AG04450 (cell line): ENCODE results near the gene HCST. TPM values are rescaled to one million over a fixed set of nuclear protein-coding genes. Genes with fewer than 3 reads are reported as not detected.

ENCODE experiments used
- CTCF ChIA-PET: fragments of 300-600, 350-600 bp; formaldehyde crosslinking; extraction: SDS; loops from one replicate; lab custom pipeline; 2022; ENCODE audit warnings: antibody characterized with exemption, inconsistent platforms; lab: Charles Lee
- POLR2A ChIA-PET: fragments of 350-600 bp; formaldehyde crosslinking; extraction: SDS; loops from one replicate; lab custom pipeline; 2021; ENCODE audit warnings: antibody characterized with exemption, inconsistent platforms; lab: Yijun Ruan, JAX
- DNase-seq: peaks from one replicate; pipeline ENCODE4 v3.0.0-alpha.2; 2011; ENCODE audit warnings: low read depth, low spot score
- H3K27ac ChIP-seq: one replicate; pipeline ENCODE4 v1.5.1; 2012; ENCODE audit warnings: low read depth, low read length, control low read depth
- H3K27me3 ChIP-seq: one replicate; pipeline ENCODE4 v1.6.0; 2012; ENCODE audit warnings: low read length; ENCODE audit not compliant: control insufficient read depth, insufficient read depth
- H3K4me3 ChIP-seq: 2 replicates; pipeline ENCODE4 v1.5.1; 2011; ENCODE audit warnings: mild to moderate bottlenecking, low read depth, low read length, control low read depth
- H3K9me3 ChIP-seq: 2 replicates; pipeline ENCODE4 v1.5.1; 2012; ENCODE audit warnings: low read length; ENCODE audit not compliant: control insufficient read depth, insufficient read depth
- polyA plus RNA-seq: library from polyadenylated mRNA; depleted of rRNA; stranded (reverse); fragments of >200 nt; gene quantifications from 2 replicates; pipeline ENCODE4 v1.2.3, GENCODE V29; 2011; rRNA removed
- small RNA-seq: library from RNA; depleted of rRNA; stranded (forward); fragments of <200 nt; gene quantifications from one replicate; pipeline ENCODE3, GENCODE V24; 2012; ENCODE audit warnings: low read depth; ENCODE audit not compliant: insufficient read length
- TF ChIP-seq, protein P1 (sequence below): IDR thresholded peaks from 2 replicates; pipeline ENCODE4 v1.5.1; 2011; ENCODE audit warnings: low read depth, low read length, control low read depth, inconsistent platforms

The HCST gene
- polyA plus RNA-seq, 1 experiment = 0.31 TPM

DNA sequence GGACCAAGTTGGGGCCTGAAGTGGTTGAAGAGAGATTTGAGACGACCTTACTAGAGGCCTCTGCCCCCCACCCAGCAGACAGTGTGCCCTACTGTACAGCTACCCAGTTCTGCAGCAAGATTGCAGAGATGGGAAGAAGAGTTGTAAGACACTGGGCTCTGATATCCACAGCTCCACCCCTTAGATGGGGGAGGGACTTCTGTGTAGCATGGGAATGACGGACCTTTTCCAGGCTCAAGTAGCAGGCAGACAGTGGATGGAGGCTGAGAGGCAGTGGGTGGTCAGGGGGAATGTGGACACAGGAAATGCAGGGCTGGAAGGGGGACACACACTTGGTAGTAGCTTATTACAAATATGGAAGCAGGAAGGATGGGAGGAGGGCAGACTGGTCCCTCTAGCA lies 46.8 kb downstream of the HCST start:
- no peaks in the 10 kb centered on the region for H3K9me3 ChIP-seq
- ChIA-PET POLR2A (no interaction called here), CTCF (interaction anchor here (0.7 to 1.1 kb wide), 2 partner anchors 9 to 11 kb away, joined by 3 to 5 read pairs; no protein-coding TSS in a partner anchor)
- no peak for DNase-seq
- H3K4me3 ChIP-seq = no peak overlapping the region
- no peak overlapping the region for H3K27ac ChIP-seq
- TF ChIP-seq, protein P1, sequence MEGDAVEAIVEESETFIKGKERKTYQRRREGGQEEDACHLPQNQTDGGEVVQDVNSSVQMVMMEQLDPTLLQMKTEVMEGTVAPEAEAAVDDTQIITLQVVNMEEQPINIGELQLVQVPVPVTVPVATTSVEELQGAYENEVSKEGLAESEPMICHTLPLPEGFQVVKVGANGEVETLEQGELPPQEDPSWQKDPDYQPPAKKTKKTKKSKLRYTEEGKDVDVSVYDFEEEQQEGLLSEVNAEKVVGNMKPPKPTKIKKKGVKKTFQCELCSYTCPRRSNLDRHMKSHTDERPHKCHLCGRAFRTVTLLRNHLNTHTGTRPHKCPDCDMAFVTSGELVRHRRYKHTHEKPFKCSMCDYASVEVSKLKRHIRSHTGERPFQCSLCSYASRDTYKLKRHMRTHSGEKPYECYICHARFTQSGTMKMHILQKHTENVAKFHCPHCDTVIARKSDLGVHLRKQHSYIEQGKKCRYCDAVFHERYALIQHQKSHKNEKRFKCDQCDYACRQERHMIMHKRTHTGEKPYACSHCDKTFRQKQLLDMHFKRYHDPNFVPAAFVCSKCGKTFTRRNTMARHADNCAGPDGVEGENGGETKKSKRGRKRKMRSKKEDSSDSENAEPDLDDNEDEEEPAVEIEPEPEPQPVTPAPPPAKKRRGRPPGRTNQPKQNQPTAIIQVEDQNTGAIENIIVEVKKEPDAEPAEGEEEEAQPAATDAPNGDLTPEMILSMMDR = no peak
- H3K27me3 ChIP-seq = peaks cover 10% of the 10 kb centered on the region

Small RNAs within 50 kb of the gene (small RNA-seq; reads per million reads assigned to genes)
- gene RN7SL402P = not detected

Other genes starting within 250 kb of the HCST start
- gene UPK1A, start 236.0 kb upstream of the HCST start, polyA plus RNA-seq = 0.07 TPM in 1 of 2 replicates, not detected in the other
- gene ZBTB32, start 198.0 kb upstream of the HCST start, polyA plus RNA-seq = not detected in 2 replicates
- 6.1 and 8.7 TPM in 2 replicates for gene KMT2B, start 184.5 kb upstream of the HCST start, polyA plus RNA-seq
- 1.3 and 2.0 TPM in 2 replicates for gene IGFLR1, start 160.1 kb upstream of the HCST start, polyA plus RNA-seq
- 10.2 and 11.8 TPM in 2 replicates for gene U2AF1L4, start 157.1 kb upstream of the HCST start, polyA plus RNA-seq
- gene PSENEN, start 156.9 kb upstream of the HCST start, polyA plus RNA-seq = 41.0 and 52.7 TPM in 2 replicates
- gene LIN37, start 154.0 kb upstream of the HCST start, polyA plus RNA-seq = 5.5 and 7.6 TPM in 2 replicates
- gene HSPB6, start 145.5 kb upstream of the HCST start, polyA plus RNA-seq = 31.7 and 46.5 TPM in 2 replicates
- gene PROSER3, start 144.4 kb upstream of the HCST start, polyA plus RNA-seq = 5.2 and 7.1 TPM in 2 replicates
- gene ARHGAP33, start 127.0 kb upstream of the HCST start, polyA plus RNA-seq = 0.82 and 1.2 TPM in 2 replicates
- gene PRODH2, start 89.7 kb upstream of the HCST start, polyA plus RNA-seq = not detected in 2 replicates
- gene NPHS1, start 50.0 kb upstream of the HCST start, polyA plus RNA-seq = not detected in 2 replicates
- gene KIRREL2, start 45.6 kb upstream of the HCST start, polyA plus RNA-seq = not detected in 2 replicates
- gene APLP1, start 34.0 kb upstream of the HCST start, polyA plus RNA-seq = 6.8 and 10.9 TPM in 2 replicates
- 1.5 and 2.3 TPM in 2 replicates for gene NFKBID, start 2.0 kb upstream of the HCST start, polyA plus RNA-seq
- gene TYROBP, start 5.8 kb downstream of the HCST start, polyA plus RNA-seq = not detected in 2 replicates
- 0.69 and 1.1 TPM in 2 replicates for gene LRFN3, start 33.8 kb downstream of the HCST start, polyA plus RNA-seq
- 7.5 and 8.3 TPM in 2 replicates for gene SDHAF1, start 92.7 kb downstream of the HCST start, polyA plus RNA-seq
- gene SYNE4, start 106.3 kb downstream of the HCST start, polyA plus RNA-seq = 0.07 and 0.14 TPM in 2 replicates
- 20.7 and 21.2 TPM in 2 replicates for gene ALKBH6, start 111.7 kb downstream of the HCST start, polyA plus RNA-seq
- 18.1 and 29.4 TPM in 2 replicates for gene CLIP3, start 130.3 kb downstream of the HCST start, polyA plus RNA-seq
- gene THAP8, start 151.8 kb downstream of the HCST start, polyA plus RNA-seq = 3.9 and 5.6 TPM in 2 replicates
- gene WDR62, start 152.4 kb downstream of the HCST start, polyA plus RNA-seq = 1.1 and 1.2 TPM in 2 replicates
- not detected in 2 replicates for gene OVOL3, start 208.6 kb downstream of the HCST start, polyA plus RNA-seq
- gene POLR2I, start 212.3 kb downstream of the HCST start, polyA plus RNA-seq = 37.7 and 62.9 TPM in 2 replicates
- gene TBCB, start 212.9 kb downstream of the HCST start, polyA plus RNA-seq = 186 and 204 TPM in 2 replicates
- 895 and 966 TPM in 2 replicates for gene CAPNS1, start 237.5 kb downstream of the HCST start, polyA plus RNA-seq
- gene COX7A1, start 249.9 kb downstream of the HCST start, polyA plus RNA-seq = 6.8 and 15.0 TPM in 2 replicates